AG04449 (cell line): ENCODE data around the gene ATG13.
A peak's percentile ranks its signal among the peaks of the same experiment; 100 is the strongest.

ENCODE experiments used
- CTCF ChIA-PET: fragments of 350-600 bp; formaldehyde crosslinking; extraction: SDS; loops from one replicate; lab custom pipeline; 2021; ENCODE audit warnings: antibody characterized with exemption; lab: Yijun Ruan, JAX
- POLR2A ChIA-PET: fragments of 400-600, 350-600 bp; formaldehyde crosslinking; extraction: SDS; loops from one replicate; lab custom pipeline; 2020; ENCODE audit warnings: antibody characterized with exemption, inconsistent platforms; lab: Yijun Ruan, JAX
- DNase-seq: peaks from one replicate; pipeline ENCODE4 v3.0.0-alpha.2; 2010; ENCODE audit warnings: low read depth, low spot score
- H3K4me3 ChIP-seq: 2 replicates; pipeline ENCODE4 v1.5.1; 2011; ENCODE audit warnings: low read depth, mild to moderate bottlenecking, control low read depth, low read length
- TF ChIP-seq, protein P1 (sequence below): IDR thresholded peaks from one replicate; pipeline ENCODE4 v1.5.1; 2011; ENCODE audit warnings: mild to moderate bottlenecking, moderate library complexity, low read length, control low read depth, inconsistent platforms; ENCODE audit not compliant: insufficient read depth; ENCODE audit errors: missing control alignments

The ATG13 gene

DNA sequence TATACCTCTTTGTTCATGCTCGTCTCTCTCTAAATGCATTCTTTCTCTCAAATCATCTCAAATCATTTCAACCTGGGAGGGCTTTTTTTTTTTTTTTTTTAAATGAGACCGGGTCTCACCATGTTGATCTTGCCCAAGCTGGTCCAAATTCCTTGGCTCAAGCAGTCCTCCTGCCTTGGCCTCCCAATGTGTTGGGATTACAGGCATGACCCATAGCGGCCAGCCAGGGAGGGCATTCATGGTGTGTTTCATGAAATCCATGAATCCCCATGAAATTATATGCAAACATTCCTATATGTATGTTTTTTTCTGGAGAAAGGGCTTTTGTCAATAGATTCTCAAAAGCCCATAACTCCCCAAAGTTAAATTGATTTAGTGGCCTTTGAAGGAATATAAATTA, 26.2 kb downstream of the ATG13 start:
- no peak for DNase-seq
- CTCF ChIA-PET: interaction anchor here (2.5 kb wide), 1 partner anchor 26 kb away, joined by 13 read pairs; the partner anchor contains the start of genes ATG13 and HARBI1
- TF ChIP-seq, protein P1, sequence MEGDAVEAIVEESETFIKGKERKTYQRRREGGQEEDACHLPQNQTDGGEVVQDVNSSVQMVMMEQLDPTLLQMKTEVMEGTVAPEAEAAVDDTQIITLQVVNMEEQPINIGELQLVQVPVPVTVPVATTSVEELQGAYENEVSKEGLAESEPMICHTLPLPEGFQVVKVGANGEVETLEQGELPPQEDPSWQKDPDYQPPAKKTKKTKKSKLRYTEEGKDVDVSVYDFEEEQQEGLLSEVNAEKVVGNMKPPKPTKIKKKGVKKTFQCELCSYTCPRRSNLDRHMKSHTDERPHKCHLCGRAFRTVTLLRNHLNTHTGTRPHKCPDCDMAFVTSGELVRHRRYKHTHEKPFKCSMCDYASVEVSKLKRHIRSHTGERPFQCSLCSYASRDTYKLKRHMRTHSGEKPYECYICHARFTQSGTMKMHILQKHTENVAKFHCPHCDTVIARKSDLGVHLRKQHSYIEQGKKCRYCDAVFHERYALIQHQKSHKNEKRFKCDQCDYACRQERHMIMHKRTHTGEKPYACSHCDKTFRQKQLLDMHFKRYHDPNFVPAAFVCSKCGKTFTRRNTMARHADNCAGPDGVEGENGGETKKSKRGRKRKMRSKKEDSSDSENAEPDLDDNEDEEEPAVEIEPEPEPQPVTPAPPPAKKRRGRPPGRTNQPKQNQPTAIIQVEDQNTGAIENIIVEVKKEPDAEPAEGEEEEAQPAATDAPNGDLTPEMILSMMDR: no peak
- H3K4me3 ChIP-seq: no peak overlapping the region
- POLR2A ChIA-PET: no interaction called here

DNA sequence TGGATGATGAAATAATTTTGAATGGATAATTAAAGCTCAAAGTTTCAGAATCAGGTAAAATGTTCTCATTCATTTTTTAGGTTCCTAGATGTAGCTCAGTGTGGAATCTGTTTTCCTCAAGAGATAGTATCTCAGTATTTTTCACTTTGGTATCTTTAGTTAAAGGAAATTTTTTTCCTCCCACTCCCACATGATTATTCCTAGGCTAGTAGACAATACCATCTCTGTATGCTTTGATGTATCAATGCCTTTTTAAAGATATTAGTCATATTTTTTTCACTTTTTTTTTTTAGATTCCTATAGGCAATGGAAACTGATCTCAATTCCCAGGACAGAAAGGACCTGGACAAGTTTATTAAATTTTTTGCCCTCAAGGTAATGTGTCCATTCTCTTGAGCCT, 26.6 kb downstream of the ATG13 start:
- CTCF ChIA-PET: interaction anchor here (2.5 kb wide), 1 partner anchor 26 kb away, joined by 13 read pairs; the partner anchor contains the start of genes ATG13 and HARBI1
- no peak overlapping the region for H3K4me3 ChIP-seq
- POLR2A ChIA-PET: no interaction called here
- no peak for DNase-seq
- TF ChIP-seq, protein P1: no peak

DNA sequence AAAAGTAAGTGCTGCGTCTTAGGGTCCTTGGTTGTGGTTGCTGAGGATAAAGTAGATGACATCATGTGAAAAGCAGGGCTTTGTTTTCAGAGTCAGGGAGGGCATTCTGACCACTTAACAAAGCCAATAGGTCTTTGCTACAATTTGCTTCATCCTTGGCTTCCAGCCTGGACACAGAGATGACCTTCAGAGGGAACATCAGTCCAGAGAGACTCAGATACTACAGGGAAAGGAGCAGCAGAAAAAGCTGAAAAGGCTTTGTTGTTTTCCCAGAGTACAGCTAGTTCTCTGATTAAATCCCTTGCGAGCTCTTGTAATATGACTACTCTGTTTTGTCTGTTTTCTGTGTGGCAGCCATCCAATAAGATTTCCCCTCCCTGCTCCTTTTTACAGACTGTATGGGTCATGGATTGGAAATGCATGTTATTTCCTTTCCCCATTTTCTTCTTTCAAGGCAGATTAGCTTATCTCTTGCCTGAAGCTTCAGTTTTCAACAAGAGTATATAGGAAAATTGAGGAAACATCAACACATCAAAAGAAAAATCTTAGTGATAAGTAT, 31.9 kb downstream of the ATG13 start:
- no peak overlapping the region for H3K4me3 ChIP-seq
- ChIA-PET CTCF (interaction anchor here (1.0 to 3.9 kb wide), 6 partner anchors 10 to 35 kb away, joined by 3 to 16 read pairs (median 3); partner anchors contain the start of genes ATG13 and HARBI1), POLR2A (interaction anchor here (0.5 to 1.3 kb wide), 4 partner anchors 9 to 406 kb away, joined by 3 to 6 read pairs (median 4); partner anchors contain the start of genes AMBRA1, ATG13 and HARBI1)
- TF ChIP-seq, protein P1: no peak
- DNase-seq: peak; percentile 85

DNA sequence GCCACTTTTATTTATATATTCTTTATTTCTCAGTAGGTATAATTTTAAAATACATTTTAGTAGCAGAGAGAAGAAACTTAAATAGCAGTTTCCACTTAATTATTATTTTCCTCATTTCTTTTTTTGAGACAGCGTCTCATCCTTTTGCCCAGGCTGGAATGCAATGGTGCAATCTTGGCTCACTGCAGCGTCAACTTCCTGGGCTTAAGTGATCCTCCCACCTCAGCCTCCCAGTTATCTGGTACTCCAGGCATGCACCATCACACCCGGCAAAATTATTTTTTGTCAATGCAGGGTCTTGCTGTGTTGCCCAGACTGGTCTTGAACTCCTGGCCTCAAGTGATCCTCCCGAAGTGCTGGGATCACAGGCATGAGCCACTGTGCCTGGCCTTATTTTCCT, 38.3 kb downstream of the ATG13 start:
- CTCF ChIA-PET: interaction anchor here (0.6 to 1.1 kb wide), 2 partner anchors 14 to 47 kb away, joined by 3 read pairs; no protein-coding TSS in a partner anchor
- POLR2A ChIA-PET: no interaction called here
- H3K4me3 ChIP-seq: no peak overlapping the region
- TF ChIP-seq, protein P1: no peak
- no peak for DNase-seq

DNA sequence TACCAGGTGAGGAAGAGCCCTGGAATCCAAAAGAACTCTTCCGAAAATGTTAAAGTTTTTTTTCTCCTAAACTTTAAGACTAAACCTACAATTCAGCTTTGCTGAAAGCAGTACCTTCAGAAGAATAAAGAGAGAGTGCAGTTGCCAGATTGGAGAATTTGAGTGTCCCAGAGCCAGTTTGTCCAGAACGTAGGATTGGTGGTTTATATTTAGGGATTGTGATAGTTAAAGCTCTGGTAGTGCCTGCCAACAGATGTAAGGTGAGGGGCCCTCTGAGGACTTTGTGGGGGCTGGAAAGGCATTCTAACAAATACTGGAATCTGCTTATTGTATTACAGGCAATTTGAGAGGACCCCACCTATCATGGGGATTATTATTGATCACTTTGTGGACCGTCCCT, 39.8 kb downstream of the ATG13 start:
- POLR2A ChIA-PET: no interaction called here

DNA sequence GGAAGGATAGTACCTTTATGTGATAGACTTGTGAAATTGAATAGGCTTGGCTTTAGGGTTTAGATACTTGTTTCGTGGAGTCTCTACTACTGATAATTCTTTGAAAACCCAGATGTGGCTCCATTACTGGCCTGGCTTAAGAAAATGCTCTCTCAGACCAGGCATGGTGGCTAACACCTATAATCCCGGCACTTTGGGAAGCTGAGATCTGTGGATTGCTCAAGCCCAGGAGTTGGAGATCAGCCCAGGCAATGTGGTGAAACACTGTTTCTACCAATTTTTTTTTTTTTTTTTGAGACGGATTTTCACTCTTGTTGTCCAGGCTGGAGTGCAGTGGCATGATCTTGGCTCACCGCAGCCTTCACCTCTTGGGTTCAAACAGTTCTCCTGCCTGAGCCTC, 40.9 kb downstream of the ATG13 start:
- H3K4me3 ChIP-seq: no peak overlapping the region
- CTCF ChIA-PET: interaction anchor here (0.7 to 2.8 kb wide), 4 partner anchors 9 to 14 kb away, joined by 3 to 12 read pairs (median 4); no protein-coding TSS in a partner anchor
- TF ChIP-seq, protein P1: no peak
- POLR2A ChIA-PET: interaction anchor here (0.6 to 1.3 kb wide), 2 partner anchors 9 to 17 kb away, joined by 6 read pairs; no protein-coding TSS in a partner anchor
- no peak for DNase-seq

More for the DNA sequence above, 39.8 kb downstream of the ATG13 start:
- DNase-seq: no peak
- H3K4me3 ChIP-seq: no peak overlapping the region
- CTCF ChIA-PET: interaction anchor here (1.3 kb wide), 1 partner anchor 8 kb away, joined by 3 read pairs; no protein-coding TSS in a partner anchor
- TF ChIP-seq, protein P1: no peak
